ENCODE data around the gene IL34. TPM values are rescaled to one million over a fixed set of nuclear protein-coding genes. Genes with fewer than 3 reads are reported as not detected.

IL34 gene
- total RNA-seq, 1 donor from 2014 or later: not detected

- Histone ChIP-seq H3K27ac (no peak overlapping the region), H3K79me2 (ENCODE audit: low read depth) (no peaks in the 10 kb centered on the region), H3K4me2 (no peak overlapping the region), H3K9ac (no peak overlapping the region), H3K4me1 (peaks cover 23% of the 10 kb centered on the region), H4K20me1 (ENCODE audit: low read depth) (peaks cover 3% of the 10 kb centered on the region), H3F3A (ENCODE audit: low read depth) (no peaks in the 10 kb centered on the region), H3K9me3 (ENCODE audit: low read depth) (no peaks in the 10 kb centered on the region), H3K4me3 (no peak overlapping the region), H3K27me3 (no peaks in the 10 kb centered on the region), H3K36me3 (no peaks in the 10 kb centered on the region), H2AFZ (replicated peaks) (no peak overlapping the region)
- Mint-ChIP-seq H3K36me3 (peaks cover 4% of the 10 kb centered on the region), H3K9me3 (no peaks in the 10 kb centered on the region), H3K27me3 (ENCODE audit: insufficient read depth, low read depth) (peaks cover 2% of the 10 kb centered on the region), H3K27ac (no peak overlapping the region), H3K4me3 (no peak overlapping the region), H3K4me1 (peaks cover 49% of the 10 kb centered on the region)
- no peak for DNase-seq (ENCODE audit: low spot score)
- TF ChIP-seq CTCF (IDR thresholded peaks at IDR 0.05): no peak
- TF ChIP-seq EZH2 (IDR thresholded peaks at IDR 0.05): no peak
These were observed 63.6 kb downstream of the IL34 start for GRCh38 chr16:70709942-70710341.

Other genes starting within 250 kb of the IL34 start
- gene ST3GAL2, start 207.5 kb upstream of the IL34 start, total RNA-seq (ENCODE audit: low replicate concordance): 11.6 and 34.5 TPM in 2 replicates
- gene FCSK, start 192.0 kb upstream of the IL34 start, total RNA-seq (ENCODE audit: low replicate concordance): 11.0 and 12.0 TPM in 2 replicates
- 62.4 and 79.8 TPM in 2 replicates for gene COG4, start 123.0 kb upstream of the IL34 start, total RNA-seq (ENCODE audit: low replicate concordance)
- gene SF3B3, start 122.7 kb upstream of the IL34 start, total RNA-seq (ENCODE audit: low replicate concordance): 188 and 314 TPM in 2 replicates
- 6.2 and 22.1 TPM in 2 replicates for gene MTSS2, start 39.5 kb downstream of the IL34 start, total RNA-seq (ENCODE audit: low replicate concordance)
- gene VAC14, start 154.6 kb downstream of the IL34 start, total RNA-seq (ENCODE audit: low replicate concordance): 16.1 and 50.3 TPM in 2 replicates

Measured in neural progenitor cell (in vitro differentiated cells).